A549 treated with AZD2906 at 1 μM for 4 hours (cell line): Measurements from ENCODE around the gene HTATIP2. TPM values are rescaled to one million over a fixed set of nuclear protein-coding genes. Genes with fewer than 3 reads are reported as not detected.

Experiments used
- total RNA-seq: library from RNA; stranded (reverse); fragments of 200-300 nt; extraction: Qiagen RNA extraction; gene quantifications from 5 replicates; pipeline ENCODE4 v1.2.3, GENCODE V29; 2022

Gene HTATIP2
- total RNA-seq = 184 to 203 TPM (median 186 TPM) in 5 replicates

GRCh38 chr11:20363500-20364340, at the start of gene HTATIP2:
TSS of gene HTATIP2 (plus strand) at chr11:20363714. CDS start at chr11:20364238, 524 bp downstream.

GRCh38 chr11:20387261-20388095, 24.0 kb downstream of the HTATIP2 start, which contains the start of gene PRMT3:
TSS of gene PRMT3 (plus strand) at chr11:20387716. CDS start at chr11:20387747, 31 bp downstream.

Other genes starting within 250 kb of the HTATIP2 start
- not detected in 5 replicates for gene DBX1, start 203.2 kb upstream of the HTATIP2 start, total RNA-seq
- 26.1 to 38.3 TPM (median 29.6 TPM) in 5 replicates for gene PRMT3, start 24.0 kb downstream of the HTATIP2 start, total RNA-seq
- not detected in 5 replicates for gene SLC6A5, start 235.9 kb downstream of the HTATIP2 start, total RNA-seq